Activated CD4-positive, CD25-positive, alpha-beta regulatory T cell treated with anti-CD3 and anti-CD28 coated beads, Interleukin-2, amount 50 U/mL, for 72 hours (primary cell): Measurements from ENCODE around the gene DOK6.

Experiments used
- DNase-seq: peaks from one replicate; pipeline ENCODE4 v3.0.0; 2021

DOK6 gene

DNA sequence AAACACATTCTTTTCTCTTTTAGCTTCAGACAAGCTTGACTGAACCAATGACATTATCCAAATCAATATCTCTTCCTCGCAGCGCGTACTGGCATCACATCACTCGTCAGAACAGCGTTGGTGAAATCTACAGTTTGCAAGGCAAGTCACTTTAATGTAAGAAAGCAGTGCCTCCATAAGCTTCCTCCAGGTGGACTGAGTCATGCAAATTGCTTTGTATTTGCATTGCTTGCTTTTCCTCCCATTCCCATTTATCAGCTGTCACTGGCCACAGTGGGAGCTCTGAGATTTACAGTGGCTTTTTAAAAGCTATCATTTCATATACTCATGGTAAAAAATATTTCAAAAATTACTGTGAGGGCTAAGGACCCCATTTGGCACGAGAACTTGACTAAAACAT is 357.0 kb downstream of the DOK6 start:
- DNase-seq: no peak

DNA sequence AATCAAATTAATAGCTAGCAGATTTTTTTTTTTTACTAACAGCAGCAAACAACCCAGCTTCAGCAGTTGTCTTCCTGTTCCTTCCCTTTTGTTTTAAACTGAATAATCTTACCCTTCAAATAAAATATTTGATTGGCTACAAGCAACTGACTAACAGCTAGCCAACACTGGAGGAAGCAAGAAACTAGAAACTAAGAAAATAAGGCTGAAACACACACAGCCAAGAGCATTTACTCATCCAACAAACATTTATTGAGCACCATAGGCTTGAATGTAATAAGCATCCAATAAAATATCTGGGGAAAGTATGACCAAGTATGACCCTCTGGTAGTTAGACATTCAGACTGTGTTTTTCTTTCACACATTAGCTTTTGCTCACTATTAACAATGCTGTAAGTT is 357.8 kb downstream of the DOK6 start:
- DNase-seq: no peak

DNA sequence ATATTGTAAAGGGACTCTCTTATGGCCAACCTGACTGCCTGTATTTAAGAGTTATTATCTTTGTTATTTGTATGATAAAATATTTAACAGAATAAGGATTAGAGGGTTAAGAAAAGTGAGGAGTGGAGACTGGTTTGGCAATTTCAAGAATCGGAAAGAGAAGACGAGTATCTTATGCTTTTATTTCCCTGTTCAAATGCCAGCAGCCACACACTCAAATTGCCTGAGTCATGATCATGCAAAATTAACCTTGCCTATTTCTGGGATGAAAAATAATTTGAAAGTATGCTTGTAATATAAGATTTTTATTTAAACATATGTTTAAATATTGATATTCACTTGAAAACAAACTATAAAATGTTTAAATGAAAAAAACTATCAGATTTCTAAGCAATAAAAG is 358.4 kb downstream of the DOK6 start:
- no peak for DNase-seq

DNA sequence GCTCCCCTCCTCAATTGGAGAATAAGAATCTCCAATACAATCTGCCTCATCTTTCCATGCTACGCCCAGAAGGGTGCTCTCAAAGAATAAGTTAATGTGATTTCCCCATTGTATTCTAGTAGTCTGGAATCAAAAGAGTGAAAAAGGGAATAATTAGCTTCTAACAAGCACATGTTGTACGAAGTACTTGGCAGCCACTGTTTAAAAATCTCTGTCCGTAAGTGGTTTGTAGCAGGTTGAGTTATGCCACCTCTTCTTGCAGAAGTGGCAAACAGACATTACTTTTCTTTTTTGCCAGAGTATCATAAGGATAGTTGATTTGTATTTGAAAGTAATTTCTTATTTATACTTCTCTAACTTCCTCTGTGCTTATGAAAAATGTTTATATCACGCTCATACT is 362.3 kb downstream of the DOK6 start:
- no peak for DNase-seq

DNA sequence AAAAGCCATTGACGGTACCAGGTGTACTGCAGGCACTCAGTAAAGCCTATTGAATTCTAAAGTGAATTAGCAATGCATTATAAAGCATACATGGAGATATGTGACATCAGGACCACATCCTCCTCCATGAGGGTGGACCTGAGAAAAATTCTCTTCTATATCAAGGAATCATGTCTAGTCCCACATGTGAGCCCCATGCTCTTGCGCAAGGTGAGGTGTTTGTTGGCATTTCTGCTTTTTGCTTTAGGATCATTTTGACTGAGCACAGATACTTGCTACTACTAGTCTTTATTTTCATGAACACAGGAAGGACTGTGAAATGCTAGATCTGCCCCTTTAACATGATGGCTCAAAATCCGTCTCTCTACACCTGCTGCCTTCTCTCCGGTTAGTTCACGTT is 363.1 kb downstream of the DOK6 start:
- no peak for DNase-seq

DNA sequence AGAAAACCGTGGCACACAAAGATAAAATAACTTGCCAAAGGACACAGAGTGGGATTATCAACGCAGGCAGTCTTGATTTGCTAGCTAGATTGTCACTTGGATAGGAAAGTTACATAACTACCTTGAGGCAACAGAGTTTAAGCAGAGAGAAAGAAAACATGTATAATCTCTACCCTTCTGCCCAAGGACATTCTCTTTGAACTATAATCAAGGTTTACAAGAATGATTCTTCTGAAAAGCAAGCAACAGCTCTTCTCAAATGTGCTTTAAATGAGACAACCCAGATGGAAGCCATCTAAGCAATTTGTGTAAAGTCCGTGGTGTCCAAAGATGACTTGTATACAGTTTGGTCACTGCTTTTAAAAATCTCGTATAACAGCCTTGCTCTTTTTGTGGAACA is 369.6 kb downstream of the DOK6 start:
- no peak for DNase-seq

DNA sequence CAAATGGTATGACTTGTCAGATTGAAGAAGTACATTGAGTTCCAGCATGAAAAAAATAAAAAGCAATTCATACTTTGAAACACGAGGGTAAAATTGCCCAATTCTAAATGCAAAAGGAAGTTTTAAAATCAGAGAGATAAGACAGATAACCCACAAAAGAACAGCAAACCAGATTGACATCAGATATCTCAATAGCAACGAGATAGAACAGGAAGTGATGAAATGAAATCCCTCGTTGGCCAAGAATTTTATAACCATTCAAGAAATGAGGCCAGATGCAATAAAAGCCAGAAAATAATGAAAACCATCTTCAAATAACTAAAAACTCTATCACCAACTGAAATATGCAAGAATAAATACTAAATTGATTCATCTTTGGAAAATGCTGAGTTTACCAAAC is 374.1 kb downstream of the DOK6 start:
- no peak for DNase-seq

DNA sequence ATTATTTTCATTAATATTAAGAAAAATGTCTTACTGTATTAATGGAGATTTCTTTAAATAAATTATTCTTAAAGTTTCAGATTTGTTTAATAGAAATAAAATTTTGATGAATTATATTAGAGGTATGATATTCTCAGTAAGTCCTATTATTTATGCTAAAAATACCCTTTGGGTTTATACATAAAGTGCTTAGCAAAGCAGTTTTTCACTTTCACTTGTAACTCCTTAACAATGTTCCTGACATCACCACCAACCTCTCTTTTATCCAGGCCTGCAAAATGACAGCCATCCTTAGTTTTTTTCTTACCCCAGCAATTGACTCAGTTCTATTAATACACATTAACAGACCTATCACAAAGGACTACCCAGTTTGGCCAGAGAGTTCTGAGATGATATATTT is 376.6 kb downstream of the DOK6 start:
- no peak for DNase-seq

DNA sequence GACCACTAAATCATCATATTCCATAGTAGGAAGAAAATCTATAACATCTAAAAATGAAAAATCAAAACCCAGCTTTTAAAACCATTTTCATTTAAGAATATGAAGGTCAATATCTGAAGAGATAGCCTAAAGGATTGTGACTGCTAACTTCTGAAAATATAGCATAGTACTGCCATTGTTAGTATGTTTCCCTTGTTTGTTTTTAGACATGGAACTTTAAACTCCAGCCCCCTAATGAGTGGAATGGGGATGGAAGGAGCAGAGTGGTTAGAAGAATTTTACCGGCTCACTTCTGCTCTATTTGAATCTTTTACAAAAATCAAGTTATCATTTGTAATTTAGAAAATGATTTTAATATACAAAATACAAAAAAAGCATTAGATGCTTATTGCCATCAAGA is 378.0 kb downstream of the DOK6 start:
- DNase-seq: no peak

DNA sequence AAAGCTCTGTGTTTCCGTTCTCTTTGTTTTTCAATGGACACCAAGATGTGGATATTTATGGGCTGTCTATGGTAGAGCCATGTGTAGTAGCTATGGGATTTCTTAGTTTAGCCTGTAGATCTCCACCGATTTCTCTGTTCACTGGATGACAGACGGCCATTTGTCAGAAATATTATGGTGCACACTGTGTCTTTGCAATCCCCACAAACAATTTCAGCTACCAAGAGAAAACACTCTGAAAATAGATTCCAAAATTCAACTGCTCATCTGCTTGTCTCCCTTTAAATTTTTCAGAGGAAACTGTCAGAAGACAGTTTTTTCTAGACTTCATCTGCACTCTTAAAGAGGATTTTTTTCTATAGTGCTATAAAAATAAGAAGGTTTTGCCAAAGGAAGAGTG is 380.2 kb downstream of the DOK6 start:
- DNase-seq: no peak

DNA sequence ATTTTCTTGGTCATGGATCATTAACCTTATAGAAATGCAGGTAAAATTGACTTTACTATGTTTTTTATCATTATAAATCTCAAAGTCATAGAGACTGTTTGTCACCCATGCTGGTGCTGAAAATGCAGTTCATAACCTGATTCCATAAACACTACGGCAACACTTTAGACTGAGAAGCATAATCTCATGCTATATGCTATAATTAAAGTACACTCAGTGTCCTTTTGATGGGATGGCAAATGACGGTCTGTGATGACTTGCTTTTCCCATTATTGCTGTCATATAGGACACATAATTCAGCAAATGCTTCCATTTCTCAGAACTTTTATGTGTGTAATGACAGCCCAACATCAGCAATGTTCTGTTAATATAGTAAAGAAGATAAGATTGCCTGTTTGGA is 384.1 kb downstream of the DOK6 start:
- DNase-seq: no peak

DNA sequence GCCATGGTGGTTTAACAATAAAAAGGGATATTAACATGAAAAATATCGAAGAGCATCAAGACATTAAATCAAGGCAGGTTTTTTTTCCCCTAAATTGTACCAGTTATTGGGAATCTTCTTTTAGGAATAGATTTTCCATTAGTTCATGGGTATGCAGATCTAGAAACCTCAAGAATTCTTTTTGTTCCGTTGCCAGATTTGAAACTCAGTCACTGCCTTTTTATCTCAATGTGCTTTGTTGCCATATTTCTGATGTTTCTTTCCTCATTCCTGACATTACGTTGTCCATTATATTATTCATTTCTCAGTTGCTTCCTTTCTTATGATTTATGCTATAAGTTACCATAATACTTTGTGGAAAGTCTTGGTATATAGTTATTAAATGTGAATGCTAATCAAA is 384.8 kb downstream of the DOK6 start:
- no peak for DNase-seq

DNA sequence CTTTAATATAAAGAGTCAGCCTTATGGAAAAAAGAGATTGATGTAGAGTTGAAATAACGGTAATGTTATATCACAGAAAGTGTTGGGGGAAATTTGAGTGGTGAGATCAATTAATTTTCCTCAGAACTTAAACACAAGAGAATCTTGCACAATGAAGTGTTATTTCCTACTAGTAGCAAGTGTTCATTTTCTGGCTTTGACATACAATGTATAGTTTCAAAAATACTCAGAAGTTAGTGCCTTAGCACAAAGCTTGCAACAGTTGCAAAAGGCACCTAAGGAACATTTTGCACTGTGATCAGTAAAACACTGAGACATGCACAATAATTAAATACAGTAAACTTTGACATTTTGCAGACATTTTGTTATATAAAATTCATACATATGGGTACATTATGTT is 385.7 kb downstream of the DOK6 start:
- no peak for DNase-seq

DNA sequence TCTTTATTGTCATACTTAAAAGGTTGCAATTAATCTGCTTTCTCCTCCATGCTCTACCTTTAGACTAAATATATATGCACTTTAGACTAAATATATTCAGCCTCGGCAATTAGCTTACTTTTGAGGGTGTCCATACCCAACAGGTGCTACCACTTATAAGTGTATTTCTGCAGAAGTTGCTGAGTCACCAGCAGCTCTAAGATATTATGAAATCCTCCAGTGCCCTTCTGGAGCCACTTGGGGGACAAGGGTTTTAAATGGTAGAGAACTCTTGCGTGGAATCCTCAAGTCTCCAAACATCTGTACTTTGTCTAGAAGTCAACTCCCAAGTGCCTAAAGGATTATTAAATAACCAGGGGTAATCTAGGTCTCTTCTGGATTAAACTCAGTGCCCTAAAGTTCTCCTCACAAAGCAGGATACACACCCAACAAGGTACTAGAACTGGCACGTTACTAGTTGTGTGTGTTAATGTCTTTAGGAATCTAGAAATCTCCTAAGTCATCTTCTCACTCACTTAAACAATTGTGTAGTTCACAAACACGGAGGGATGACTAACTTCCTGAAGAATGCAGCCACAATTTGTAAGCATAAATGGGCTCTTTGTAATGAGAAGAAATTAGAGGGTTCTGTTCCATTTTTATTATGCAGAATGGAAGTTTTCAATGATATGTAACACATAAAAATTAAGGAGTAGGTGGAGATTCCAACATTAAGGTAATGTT is 387.3 kb downstream of the DOK6 start:
- no peak for DNase-seq

DNA sequence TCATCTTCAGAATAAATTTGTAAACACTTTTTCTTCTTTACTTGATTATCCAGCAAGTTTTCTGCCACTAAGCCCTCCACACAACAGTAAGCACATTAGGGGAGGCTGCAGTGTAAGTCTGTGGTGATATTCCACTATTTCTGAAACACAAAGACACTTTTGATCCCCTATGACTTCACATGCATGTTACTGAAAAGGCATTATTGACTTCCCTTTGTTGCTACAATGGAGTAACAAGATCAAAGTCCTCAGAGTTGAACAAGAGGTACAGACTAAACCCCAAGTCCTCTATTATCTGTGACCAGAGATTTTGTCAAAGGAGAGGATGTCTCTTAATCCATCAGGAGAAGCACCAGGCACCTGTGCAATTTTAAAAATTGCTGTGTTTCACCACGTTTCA is 389.1 kb downstream of the DOK6 start:
- DNase-seq: no peak

DNA sequence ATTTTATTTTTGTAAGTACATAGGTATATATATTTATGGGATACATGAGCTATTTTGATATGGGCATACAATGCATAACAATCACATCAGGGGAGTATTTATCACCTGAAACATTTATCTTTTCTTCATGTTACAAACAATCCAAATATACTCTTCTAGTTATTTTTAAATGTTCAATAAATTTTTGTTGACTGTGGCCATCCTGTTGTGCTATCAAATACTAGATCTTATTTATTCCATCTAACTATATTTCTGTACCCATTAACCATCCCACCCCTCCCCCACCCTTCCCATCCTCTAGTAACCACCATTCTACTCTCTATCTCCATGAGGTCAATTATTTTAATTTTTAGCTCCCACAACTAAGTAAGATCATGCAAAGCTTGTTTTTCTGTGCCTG is 390.0 kb downstream of the DOK6 start:
- no peak for DNase-seq

DNA sequence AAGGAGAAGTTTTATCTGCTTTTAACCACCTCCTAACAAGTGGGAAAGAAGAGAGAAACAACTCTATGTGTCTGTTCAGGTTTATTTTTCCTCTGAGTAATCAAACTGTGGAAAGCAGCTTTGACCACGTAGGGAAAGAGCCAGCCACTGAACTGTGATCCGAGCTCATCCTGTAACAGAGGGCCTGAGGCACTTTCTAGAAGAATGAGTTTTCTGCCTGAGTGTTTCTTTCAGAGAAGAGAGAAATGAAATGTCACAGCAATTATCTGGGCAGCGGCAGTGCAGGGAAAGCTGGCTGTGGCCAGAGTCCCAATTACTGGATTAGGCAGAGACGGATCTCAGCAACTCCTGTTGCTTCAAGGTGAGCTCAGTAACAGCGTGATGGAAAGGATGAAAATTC is 395.1 kb downstream of the DOK6 start:
- no peak for DNase-seq

DNA sequence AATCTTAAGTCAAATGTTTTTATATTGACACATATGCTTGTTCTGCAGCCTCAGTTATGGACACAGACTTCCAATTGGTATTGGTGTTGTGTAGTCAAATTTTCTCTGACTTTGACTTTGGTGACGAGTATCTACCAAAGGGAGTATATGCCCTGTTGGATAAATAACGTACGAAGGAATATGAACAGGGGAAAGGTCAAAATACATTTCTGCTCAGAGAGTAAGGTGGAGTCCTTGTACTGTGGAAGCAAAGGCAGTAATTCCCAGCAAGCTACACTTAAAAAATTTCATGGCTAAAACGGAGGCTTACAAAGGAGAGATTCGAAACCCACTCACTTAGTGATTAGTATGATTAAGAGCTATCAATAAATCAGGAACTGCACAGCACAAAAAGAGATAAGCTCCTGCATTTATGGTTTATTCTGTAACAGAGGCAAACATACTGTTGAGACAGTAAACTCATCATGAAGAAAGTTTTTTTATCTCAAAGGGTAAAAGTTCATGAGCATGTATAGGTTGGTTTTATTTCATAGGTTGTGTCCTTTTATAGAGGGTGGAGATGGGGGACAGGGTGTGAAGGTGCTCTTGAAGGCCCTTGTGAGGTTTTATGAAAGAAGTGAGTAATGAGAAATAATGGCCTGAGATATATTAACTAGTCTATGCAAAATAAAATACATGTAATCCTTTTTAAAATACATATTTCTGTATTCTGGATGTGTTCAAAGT is 404.3 kb downstream of the DOK6 start:
- no peak for DNase-seq

DNA sequence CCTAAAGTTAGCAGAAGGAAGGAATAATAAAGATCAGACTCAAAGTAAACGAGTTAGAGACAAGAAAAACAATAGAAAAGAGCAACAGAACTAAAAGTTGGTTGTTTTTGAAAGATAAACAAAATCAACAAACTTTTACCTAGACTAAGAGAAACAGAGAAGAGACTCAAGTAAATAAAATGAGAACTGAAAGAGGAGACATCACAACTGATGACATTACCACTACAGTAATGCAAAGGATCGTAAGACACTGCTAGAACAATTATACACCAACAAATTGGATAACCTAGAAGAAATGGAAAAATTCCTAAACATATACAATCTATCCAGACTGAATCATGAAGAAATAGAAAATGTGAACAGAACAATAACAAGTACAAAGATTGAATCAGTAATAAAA is 407.7 kb downstream of the DOK6 start:
- DNase-seq: no peak

DNA sequence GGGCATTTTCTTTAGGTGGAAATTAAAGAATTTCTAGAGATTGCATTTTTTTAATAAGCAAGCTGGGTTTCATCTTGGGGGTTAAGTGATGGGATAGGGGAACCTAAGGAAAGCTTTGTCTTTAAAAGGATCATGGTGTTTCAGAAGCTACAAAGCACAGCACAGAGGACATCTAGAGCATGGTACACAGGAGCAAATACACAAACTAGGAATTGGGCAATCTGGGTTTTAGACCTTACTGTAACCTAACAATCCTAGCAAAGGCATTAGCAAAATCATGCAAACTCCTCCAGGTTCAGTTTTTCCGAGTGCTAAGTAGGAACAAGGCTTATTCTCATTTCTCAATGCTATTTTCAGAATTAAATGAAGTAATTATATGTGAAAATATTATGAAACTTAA is 412.9 kb downstream of the DOK6 start:
- DNase-seq: no peak

DNA sequence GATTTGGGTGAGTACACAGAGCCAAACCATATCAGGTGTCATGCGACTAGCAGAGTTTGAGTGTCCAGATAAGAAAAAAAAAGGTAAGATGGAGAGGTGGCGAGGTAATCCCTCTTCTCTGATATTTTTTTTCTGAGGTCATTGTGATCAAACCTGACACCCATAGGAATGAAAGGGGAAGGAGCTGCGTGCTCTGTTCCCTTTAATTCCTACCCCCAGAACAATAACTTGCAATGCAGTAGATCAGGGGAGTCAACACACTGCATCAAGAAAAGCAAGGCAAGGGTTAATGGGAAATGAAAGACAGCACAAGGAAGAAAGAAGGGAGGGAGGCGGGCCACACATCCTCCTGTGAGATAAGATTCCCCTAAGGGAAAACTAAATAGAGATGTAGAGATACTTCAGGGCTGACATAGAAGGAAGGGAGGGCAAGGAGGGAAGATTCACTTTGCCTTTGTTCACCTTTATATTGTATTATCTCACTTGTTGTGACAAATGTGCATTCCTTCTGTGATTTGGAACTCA is 414.2 kb downstream of the DOK6 start:
- no peak for DNase-seq

DNA sequence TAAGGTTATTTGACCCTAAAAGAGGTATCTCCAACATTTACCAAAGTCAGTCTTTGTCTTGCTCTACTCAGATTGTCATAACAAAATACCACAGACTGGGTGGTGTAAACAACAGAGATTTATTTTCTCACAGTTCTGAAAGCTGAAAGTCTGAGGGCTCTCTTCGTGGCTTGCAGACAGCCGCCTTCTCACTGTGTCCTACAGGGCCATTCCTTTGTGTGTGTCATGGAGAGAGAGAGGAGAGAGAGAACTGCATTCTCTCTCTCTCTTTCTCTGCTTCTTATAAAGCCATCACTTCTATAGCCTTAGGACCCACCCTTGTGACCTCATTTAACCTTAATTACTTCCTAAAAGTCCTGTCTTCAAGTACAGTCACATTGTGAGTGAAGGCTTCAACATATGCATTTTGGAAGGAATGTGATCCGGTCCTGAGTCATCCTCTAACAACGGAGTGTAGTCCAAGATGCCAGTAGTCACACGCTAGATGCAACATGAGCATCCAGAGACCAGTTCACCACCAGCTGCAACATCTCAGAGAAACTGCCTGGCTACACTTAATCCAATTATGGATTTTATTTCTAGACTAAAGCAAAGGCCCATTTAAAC is 416.8 kb downstream of the DOK6 start:
- no peak for DNase-seq

DNA sequence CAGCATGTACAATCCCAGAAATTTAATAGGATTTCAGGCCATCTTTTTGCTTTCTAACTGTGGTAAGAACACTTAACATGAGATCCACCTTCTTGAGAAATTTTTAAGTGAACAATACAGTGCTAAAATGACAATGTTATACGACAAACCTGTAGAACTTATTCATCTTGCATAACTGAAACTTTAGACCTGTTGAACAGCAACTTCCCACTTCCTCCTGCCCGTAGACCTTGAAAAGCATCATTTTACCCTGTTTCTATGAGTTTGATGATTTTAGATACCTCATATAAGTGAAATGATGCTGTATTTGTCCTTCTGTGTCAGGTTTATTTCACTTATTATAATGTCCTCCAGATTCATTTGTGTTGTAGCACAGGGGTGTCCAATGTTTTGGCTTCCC is 418.8 kb downstream of the DOK6 start:
- DNase-seq: no peak

DNA sequence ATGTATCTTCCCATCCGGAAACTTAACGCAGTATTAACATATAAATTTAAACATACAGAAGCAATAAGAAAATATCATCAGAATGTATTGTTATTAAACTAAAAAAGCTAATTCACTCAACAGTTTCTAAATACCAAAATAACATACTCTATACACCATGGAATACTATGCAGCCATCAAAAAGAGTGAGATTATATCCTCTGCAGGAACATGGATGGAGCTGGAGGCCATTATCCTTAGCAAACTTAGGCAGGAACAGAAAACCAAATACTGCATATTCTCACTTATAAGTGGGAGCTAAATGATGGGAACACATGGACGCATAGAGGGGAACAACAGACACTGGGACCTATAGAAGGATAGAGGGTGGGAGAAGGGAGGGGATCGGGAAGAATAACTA is 419.9 kb downstream of the DOK6 start:
- no peak for DNase-seq
